C4-2B (cell line): ENCODE measurements around the gene NUP93.

ENCODE experiments used
- ZFX ChIP-seq: fragments of 450-650 bp; IDR thresholded peaks from 2 replicates; pipeline ENCODE4 v1.6.1; 2017
- TF ChIP-seq, protein P1 (sequence below): fragments of 450-650 bp; conservative IDR thresholded peaks from 2 replicates; pipeline ENCODE4 v1.5.1; 2017; ENCODE audit warnings: mild to moderate bottlenecking

DNA sequence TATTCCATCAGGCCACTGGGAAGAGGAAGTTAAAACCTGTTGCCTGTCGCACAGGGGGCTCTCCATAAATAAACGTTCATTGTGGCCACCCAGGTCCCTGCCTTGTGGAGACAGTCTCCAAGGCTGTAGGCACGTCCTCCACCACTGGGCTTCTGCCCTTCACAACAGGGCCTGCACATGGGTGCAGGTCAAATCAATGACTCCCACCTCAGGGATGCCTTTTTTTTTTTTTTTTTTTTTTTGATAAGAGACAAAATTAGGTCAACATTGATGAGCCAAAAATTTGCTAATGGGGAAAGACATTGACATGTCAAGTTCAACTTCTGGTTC is 122.4 kb downstream of the NUP93 start:
- TF ChIP-seq, protein P1, sequence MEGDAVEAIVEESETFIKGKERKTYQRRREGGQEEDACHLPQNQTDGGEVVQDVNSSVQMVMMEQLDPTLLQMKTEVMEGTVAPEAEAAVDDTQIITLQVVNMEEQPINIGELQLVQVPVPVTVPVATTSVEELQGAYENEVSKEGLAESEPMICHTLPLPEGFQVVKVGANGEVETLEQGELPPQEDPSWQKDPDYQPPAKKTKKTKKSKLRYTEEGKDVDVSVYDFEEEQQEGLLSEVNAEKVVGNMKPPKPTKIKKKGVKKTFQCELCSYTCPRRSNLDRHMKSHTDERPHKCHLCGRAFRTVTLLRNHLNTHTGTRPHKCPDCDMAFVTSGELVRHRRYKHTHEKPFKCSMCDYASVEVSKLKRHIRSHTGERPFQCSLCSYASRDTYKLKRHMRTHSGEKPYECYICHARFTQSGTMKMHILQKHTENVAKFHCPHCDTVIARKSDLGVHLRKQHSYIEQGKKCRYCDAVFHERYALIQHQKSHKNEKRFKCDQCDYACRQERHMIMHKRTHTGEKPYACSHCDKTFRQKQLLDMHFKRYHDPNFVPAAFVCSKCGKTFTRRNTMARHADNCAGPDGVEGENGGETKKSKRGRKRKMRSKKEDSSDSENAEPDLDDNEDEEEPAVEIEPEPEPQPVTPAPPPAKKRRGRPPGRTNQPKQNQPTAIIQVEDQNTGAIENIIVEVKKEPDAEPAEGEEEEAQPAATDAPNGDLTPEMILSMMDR: no peak
- no peak for TF ChIP-seq ZFX
